Measurements from ENCODE around the gene LRCH1. TPM values are rescaled to one million over a fixed set of nuclear protein-coding genes. Genes with fewer than 3 reads are reported as not detected.

Gene LRCH1
- total and polyA plus RNA-seq, 4 experiments from 2014 or later: 1.2 to 19.1 (median 12.1) TPM

GRCh38 chr13:46526740-46527139 lies 26.2 kb upstream of the LRCH1 start:
- no peaks in the 10 kb centered on the region for H3K36me3 ChIP-seq (ENCODE audit: insufficient read depth, low read length)
- H3K9me3 ChIP-seq (ENCODE audit: control insufficient read depth in 1 of 2, low read length in 2 of 2): no peaks in the 10 kb centered on the region
- H3K4me1 ChIP-seq (ENCODE audit: insufficient read depth, low read length): no peaks in the 10 kb centered on the region
- peaks cover 0 to 3% (median 0%) of the 10 kb centered on the region in 8 donors for H3K9me3 Mint-ChIP-seq
- no peak overlapping the region for H3K27ac ChIP-seq (ENCODE audit: low read depth, low read length)
- no peak overlapping the region for H3K27ac Mint-ChIP-seq
- no peak overlapping the region for H3K4me3 Mint-ChIP-seq
- H3K4me3 ChIP-seq (ENCODE audit: low read length in 2 of 2): no peak overlapping the region
- ChIA-PET POLR2A (ENCODE audit: partially characterized antibody) (no interaction called here), CTCF (ENCODE audit: partially characterized antibody) (no interaction called here)
- no peaks in the 10 kb centered on the region for H3K4me1 Mint-ChIP-seq
- no peaks in the 10 kb centered on the region for H3K36me3 Mint-ChIP-seq
- intact Hi-C loops (cut with micrococcal nuclease): no loop called here
- no peak for DNase-seq
- H3K27me3 Mint-ChIP-seq: peaks cover 4 to 7% of the 10 kb centered on the region in 2 donors
- H3K27me3 ChIP-seq (ENCODE audit: insufficient read depth, low read length): no peaks in the 10 kb centered on the region

DNA sequence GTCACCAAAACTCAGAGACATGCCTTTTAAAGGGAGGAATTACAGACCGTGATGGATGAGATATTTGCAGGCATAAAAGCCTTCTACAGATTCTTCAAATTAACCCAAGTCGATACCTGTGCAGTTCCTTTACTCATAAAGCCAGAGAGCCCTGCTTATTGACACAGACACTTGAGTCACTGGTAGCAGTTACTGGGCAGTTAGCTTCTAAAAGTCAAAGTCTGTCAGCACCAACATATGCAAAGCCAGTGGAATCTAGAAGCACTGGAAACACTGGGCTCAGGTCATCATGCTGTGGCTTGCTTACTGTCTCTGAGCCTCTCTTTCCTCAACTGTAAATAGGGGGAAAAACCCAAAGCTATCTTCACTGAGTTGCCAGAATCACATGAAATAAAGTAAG lies 25.7 kb upstream of the LRCH1 start:
- Mint-ChIP-seq H3K27me3 (peaks cover 4 to 7% of the 10 kb centered on the region in 2 donors), H3K4me3 (no peak overlapping the region), H3K9me3 (peaks cover 0 to 3% (median 0%) of the 10 kb centered on the region in 8 donors), H3K36me3 (no peaks in the 10 kb centered on the region), H3K4me1 (no peaks in the 10 kb centered on the region), H3K27ac (no peak overlapping the region)
- Histone ChIP-seq H3K4me3 (ENCODE audit: low read length in 2 of 2) (no peak overlapping the region), H3K27ac (ENCODE audit: low read depth, low read length) (no peak overlapping the region), H3K36me3 (ENCODE audit: insufficient read depth, low read length) (no peaks in the 10 kb centered on the region), H3K9me3 (ENCODE audit: control insufficient read depth in 1 of 2, low read length in 2 of 2) (no peaks in the 10 kb centered on the region), H3K4me1 (ENCODE audit: insufficient read depth, low read length) (no peaks in the 10 kb centered on the region), H3K27me3 (ENCODE audit: insufficient read depth, low read length) (no peaks in the 10 kb centered on the region)
- CTCF ChIA-PET (ENCODE audit: partially characterized antibody): no interaction called here
- intact Hi-C loops (cut with micrococcal nuclease): no loop called here
- DNase-seq: no peak
- POLR2A ChIA-PET (ENCODE audit: partially characterized antibody): no interaction called here

GRCh38 chr13:46529216-46529919 lies 23.6 kb upstream of the LRCH1 start:
- Histone ChIP-seq H3K4me1 (ENCODE audit: insufficient read depth, low read length) (no peaks in the 10 kb centered on the region), H3K9me3 (ENCODE audit: control insufficient read depth in 1 of 2, low read length in 2 of 2) (no peaks in the 10 kb centered on the region), H3K4me3 (ENCODE audit: low read length in 2 of 2) (no peak overlapping the region), H3K27ac (ENCODE audit: low read depth, low read length) (no peak overlapping the region), H3K36me3 (ENCODE audit: insufficient read depth, low read length) (no peaks in the 10 kb centered on the region), H3K27me3 (ENCODE audit: insufficient read depth, low read length) (no peaks in the 10 kb centered on the region)
- intact Hi-C loops (cut with micrococcal nuclease): no loop called here
- Mint-ChIP-seq H3K9me3 (no peaks in the 10 kb centered on the region), H3K36me3 (no peaks in the 10 kb centered on the region), H3K27ac (no peak overlapping the region), H3K4me3 (no peak overlapping the region), H3K4me1 (no peaks in the 10 kb centered on the region), H3K27me3 (peaks cover 4% of the 10 kb centered on the region in 2 donors)
- CTCF ChIA-PET (ENCODE audit: partially characterized antibody): no interaction called here
- POLR2A ChIA-PET (ENCODE audit: partially characterized antibody): no interaction called here
- DNase-seq: no peak

DNA sequence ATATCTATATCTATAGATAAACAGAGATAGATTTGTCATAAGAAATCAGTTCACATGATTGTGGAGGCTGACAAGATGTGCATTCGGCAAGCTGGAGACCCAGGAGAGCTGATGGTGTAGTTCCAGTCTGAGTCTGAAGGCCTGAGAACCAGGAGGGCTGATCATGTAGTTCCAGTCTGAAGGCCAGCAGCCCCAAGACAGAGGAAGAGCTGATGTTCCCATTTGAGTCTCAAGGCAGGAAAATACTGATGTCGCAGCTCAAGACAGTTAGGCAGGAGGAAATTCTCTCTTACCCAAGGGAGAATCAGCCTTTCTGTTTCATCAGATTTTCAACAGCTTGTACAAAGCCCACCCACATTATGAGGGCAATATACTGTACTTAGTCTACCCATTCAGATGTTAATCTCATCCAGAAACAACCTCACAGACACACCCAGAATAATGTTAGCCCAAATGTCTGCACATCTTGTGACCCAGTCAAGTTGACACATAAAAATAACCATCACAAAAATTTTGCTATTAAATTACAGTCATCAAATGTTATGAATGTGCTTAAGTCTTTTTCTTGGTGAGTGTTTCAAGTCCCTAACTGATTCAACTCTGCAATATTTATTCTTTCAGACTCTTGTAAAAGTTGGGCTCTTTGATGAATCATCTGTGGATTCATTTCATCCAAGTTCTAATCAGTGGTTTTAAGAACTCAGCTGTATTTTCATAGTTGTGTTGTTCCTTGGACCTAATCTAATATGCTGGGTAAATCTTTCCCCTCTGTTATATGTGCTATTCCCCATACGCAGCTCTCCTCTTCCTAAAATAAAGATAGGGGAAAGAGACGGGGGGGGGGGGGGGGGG lies 22.7 kb upstream of the LRCH1 start:
- Histone ChIP-seq H3K9me3 (ENCODE audit: control insufficient read depth in 1 of 2, low read length in 2 of 2) (no peaks in the 10 kb centered on the region), H3K27ac (ENCODE audit: low read depth, low read length) (no peak overlapping the region), H3K4me1 (ENCODE audit: insufficient read depth, low read length) (no peaks in the 10 kb centered on the region), H3K27me3 (ENCODE audit: insufficient read depth, low read length) (no peaks in the 10 kb centered on the region), H3K4me3 (ENCODE audit: low read length in 2 of 2) (no peak overlapping the region), H3K36me3 (ENCODE audit: insufficient read depth, low read length) (no peaks in the 10 kb centered on the region)
- Mint-ChIP-seq H3K36me3 (no peaks in the 10 kb centered on the region), H3K4me1 (no peaks in the 10 kb centered on the region), H3K4me3 (no peak overlapping the region), H3K27me3 (peaks cover 4% of the 10 kb centered on the region in 2 donors), H3K27ac (no peak overlapping the region), H3K9me3 (no peaks in the 10 kb centered on the region)
- intact Hi-C loops (cut with micrococcal nuclease): no loop called here
- DNase-seq: no peak
- POLR2A ChIA-PET (ENCODE audit: partially characterized antibody): no interaction called here
- CTCF ChIA-PET (ENCODE audit: partially characterized antibody): interaction anchor here (0.9 kb wide), 1 partner anchor 21 kb away, joined by 3 read pairs; no protein-coding TSS in a partner anchor

DNA sequence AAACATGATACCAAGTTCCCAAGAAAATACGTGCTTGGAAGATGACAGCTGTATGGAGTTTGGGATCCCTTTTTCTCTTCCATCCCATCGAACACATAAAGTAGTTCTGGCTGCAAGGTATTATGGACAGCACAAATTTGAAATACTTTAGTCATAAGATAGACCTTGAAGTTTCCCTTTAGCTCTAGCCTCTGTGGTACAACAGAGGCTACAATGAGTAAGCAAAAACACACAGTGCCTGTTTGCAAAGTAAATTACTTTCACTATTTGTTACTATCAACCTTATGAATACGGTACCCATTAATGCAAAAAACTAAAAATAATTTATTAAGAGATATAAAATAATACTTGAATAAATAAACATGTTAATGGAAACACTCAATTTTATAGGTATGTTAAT lies 21.0 kb upstream of the LRCH1 start:
- Histone ChIP-seq H3K27ac (ENCODE audit: low read depth, low read length) (no peak overlapping the region), H3K4me3 (ENCODE audit: low read length in 2 of 2) (no peak overlapping the region), H3K27me3 (ENCODE audit: insufficient read depth, low read length) (no peaks in the 10 kb centered on the region), H3K9me3 (ENCODE audit: control insufficient read depth in 1 of 2, low read length in 2 of 2) (no peaks in the 10 kb centered on the region), H3K4me1 (ENCODE audit: insufficient read depth, low read length) (no peaks in the 10 kb centered on the region), H3K36me3 (ENCODE audit: insufficient read depth, low read length) (no peaks in the 10 kb centered on the region)
- no peaks in the 10 kb centered on the region for H3K9me3 Mint-ChIP-seq
- ChIA-PET CTCF (ENCODE audit: partially characterized antibody) (no interaction called here), POLR2A (ENCODE audit: partially characterized antibody) (no interaction called here)
- intact Hi-C loops (cut with micrococcal nuclease): no loop called here
- no peak for DNase-seq
- no peaks in the 10 kb centered on the region for H3K4me1 Mint-ChIP-seq
- H3K4me3 Mint-ChIP-seq: no peak overlapping the region
- H3K27ac Mint-ChIP-seq: no peak overlapping the region
- peaks cover 0 to 2% of the 10 kb centered on the region in 2 donors for H3K27me3 Mint-ChIP-seq
- no peaks in the 10 kb centered on the region for H3K36me3 Mint-ChIP-seq

DNA sequence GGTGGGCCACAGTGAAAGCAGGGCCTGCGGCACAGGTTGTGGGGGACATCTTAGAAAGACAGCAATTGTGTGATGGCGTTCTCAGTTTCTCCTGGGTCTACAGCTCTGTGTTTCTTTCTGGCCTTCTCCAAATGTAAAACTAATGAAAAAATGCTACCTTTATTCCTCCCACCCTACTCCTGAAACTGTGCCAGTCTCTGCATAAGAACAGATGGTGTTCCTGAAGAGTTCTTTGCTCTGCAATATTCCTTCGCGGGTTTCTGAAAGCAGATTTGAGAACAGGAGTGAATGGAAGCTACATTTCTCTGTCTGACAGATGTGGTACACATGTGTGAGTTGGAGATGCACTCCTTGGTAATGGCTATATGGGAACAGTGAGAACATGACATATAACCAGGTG lies 18.0 kb upstream of the LRCH1 start:
- no peak for DNase-seq
- ChIA-PET CTCF (ENCODE audit: partially characterized antibody) (interaction anchor here (1.4 kb wide), 1 partner anchor 17 kb away, joined by 3 read pairs; no protein-coding TSS in a partner anchor), POLR2A (ENCODE audit: partially characterized antibody) (no interaction called here)
- peaks cover 0 to 2% of the 10 kb centered on the region in 2 donors for H3K27me3 Mint-ChIP-seq
- Histone ChIP-seq H3K4me3 (ENCODE audit: low read length in 2 of 2) (no peak overlapping the region), H3K36me3 (ENCODE audit: insufficient read depth, low read length) (no peaks in the 10 kb centered on the region), H3K9me3 (ENCODE audit: control insufficient read depth in 1 of 2, low read length in 2 of 2) (no peaks in the 10 kb centered on the region), H3K27me3 (ENCODE audit: insufficient read depth, low read length) (no peaks in the 10 kb centered on the region), H3K27ac (ENCODE audit: low read depth, low read length) (no peak overlapping the region), H3K4me1 (ENCODE audit: insufficient read depth, low read length) (no peaks in the 10 kb centered on the region)
- no peaks in the 10 kb centered on the region for H3K9me3 Mint-ChIP-seq
- no peaks in the 10 kb centered on the region for H3K36me3 Mint-ChIP-seq
- intact Hi-C loops (cut with micrococcal nuclease): no loop called here
- H3K4me1 Mint-ChIP-seq: no peaks in the 10 kb centered on the region
- H3K27ac Mint-ChIP-seq: no peak overlapping the region
- H3K4me3 Mint-ChIP-seq: no peak overlapping the region

DNA sequence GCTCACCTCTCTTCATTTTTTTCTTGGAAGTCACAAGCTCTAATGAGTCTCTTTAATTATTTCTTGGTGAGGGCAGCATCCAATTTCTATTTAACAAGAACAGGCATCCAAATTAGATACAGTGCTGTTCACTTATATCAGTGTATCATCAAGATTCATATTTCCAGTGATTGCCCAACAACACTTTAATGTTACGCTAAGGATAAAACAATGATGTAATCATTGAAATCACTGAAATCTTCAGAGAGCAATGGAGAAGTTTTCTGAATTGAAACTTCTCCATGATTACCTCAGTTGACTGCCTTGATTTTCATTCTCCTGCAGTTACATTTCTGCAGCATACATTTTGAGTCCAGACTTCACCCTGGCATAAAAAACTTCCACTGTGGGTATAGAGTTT lies 17.1 kb upstream of the LRCH1 start:
- Mint-ChIP-seq H3K4me1 (no peaks in the 10 kb centered on the region), H3K27me3 (peaks cover 0 to 4% of the 10 kb centered on the region in 2 donors), H3K9me3 (no peaks in the 10 kb centered on the region), H3K36me3 (no peaks in the 10 kb centered on the region), H3K27ac (no peak overlapping the region), H3K4me3 (no peak overlapping the region)
- DNase-seq: no peak
- Histone ChIP-seq H3K36me3 (ENCODE audit: insufficient read depth, low read length) (no peaks in the 10 kb centered on the region), H3K9me3 (ENCODE audit: control insufficient read depth in 1 of 2, low read length in 2 of 2) (no peaks in the 10 kb centered on the region), H3K4me3 (ENCODE audit: low read length in 2 of 2) (no peak overlapping the region), H3K4me1 (ENCODE audit: insufficient read depth, low read length) (no peaks in the 10 kb centered on the region), H3K27ac (ENCODE audit: low read depth, low read length) (no peak overlapping the region), H3K27me3 (ENCODE audit: insufficient read depth, low read length) (no peaks in the 10 kb centered on the region)
- CTCF ChIA-PET (ENCODE audit: partially characterized antibody): interaction anchor here (1.4 kb wide), 1 partner anchor 16 kb away, joined by 3 read pairs; no protein-coding TSS in a partner anchor
- intact Hi-C loops (cut with micrococcal nuclease): no loop called here
- POLR2A ChIA-PET (ENCODE audit: partially characterized antibody): no interaction called here
